ENCODE measurements around the gene COL4A4.

DNA sequence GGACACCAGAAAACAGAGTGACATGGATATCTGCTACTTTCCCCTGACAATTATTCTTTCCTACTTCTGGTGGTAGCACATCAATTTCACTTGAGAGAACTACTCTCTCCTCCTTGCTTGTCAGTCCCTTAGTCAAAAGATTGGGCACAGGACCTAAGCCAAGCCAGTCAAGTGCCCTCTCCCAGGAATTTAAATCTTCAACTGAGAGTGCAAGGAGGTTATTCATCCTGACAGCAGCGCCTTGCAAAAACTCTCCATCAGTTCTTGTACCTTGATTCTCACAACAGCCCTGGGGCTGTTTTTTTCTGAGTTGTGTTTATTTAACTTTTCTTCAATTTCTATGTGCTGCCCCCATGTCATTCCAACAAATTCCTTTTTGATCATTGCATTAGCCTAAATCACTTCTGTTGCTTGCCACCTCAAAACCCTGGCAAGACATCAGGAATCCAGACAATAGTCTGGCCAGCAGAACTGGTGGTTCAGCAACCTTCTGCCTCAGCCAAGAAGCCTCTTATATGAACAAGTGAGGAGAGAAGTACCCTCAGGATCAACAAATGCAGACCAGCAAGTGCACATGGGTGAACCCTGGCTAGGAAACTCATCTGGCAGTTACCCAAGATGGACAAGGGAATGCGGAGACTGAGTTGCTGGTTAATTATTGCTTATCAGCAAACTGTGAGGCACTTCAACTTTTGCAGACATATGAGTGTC, 19.8 kb upstream of the COL4A4 start:
- TF ChIP-seq POLR2A (IDR thresholded peaks at IDR 0.05; ENCODE audit: low read depth, low read length) (no peak), POLR2AphosphoS5 (IDR thresholded peaks at IDR 0.05; ENCODE audit: low read depth, low read length) (no peak)
